HL-60 (cell line): ENCODE data around the gene ITSN2.

Source experiments
- DNase-seq, 2 experiments: peaks; one replicate each; pipeline ENCODE4 v3.0.0-alpha.2; 2010 to 2020; ENCODE audit warnings: low read depth in 1 of 2, low spot score in 1 of 2
- H3K27ac ChIP-seq: fragments of 250-450 bp; sonication (Bioruptor Pico); replicated peaks from 2 replicates; pipeline ENCODE4 v1.5.1; 2020; ENCODE audit warnings: mild to moderate bottlenecking, moderate library complexity
- H3K27me3 ChIP-seq: fragments of 250-450 bp; sonication (Bioruptor Pico); 2 replicates; pipeline ENCODE4 v1.5.1; 2021; ENCODE audit warnings: mild to moderate bottlenecking, moderate library complexity; ENCODE audit not compliant: insufficient read depth, poor library complexity, severe bottlenecking
- H3K4me3 ChIP-seq: replicated peaks from 2 replicates; pipeline ENCODE4 v1.5.1; 2011; ENCODE audit warnings: mild to moderate bottlenecking, control low read depth, low read length; ENCODE audit not compliant: insufficient read depth
- CTCF ChIP-seq: IDR thresholded peaks from one replicate; pipeline ENCODE4 v1.5.1; 2011; ENCODE audit warnings: low read length, control low read depth, inconsistent platforms; ENCODE audit not compliant: insufficient read depth
- GABPA ChIP-seq: IDR thresholded peaks from 2 replicates; pipeline ENCODE4 v1.6.1; 2012; ENCODE audit warnings: low read depth
- POLR2AphosphoS5 ChIP-seq: IDR thresholded peaks from 2 replicates; pipeline ENCODE4 v1.6.1; 2012; ENCODE audit warnings: low read depth
- SPI1 ChIP-seq: IDR thresholded peaks from 2 replicates; pipeline ENCODE4 v1.6.1; 2012; ENCODE audit warnings: low read depth, mild to moderate bottlenecking, borderline replicate concordance
- TF ChIP-seq, protein P1 (sequence below): IDR thresholded peaks from 2 replicates; pipeline ENCODE4 v1.6.1; 2012; ENCODE audit warnings: low read depth; ENCODE audit not compliant: insufficient replicate concordance

ITSN2 gene

GRCh38 chr2:24259316-24259715, 101.0 kb downstream of the ITSN2 start:
- H3K27me3 ChIP-seq = no peaks in the 10 kb centered on the region
- TF ChIP-seq POLR2AphosphoS5 (no peak), GABPA (no peak), SPI1 (no peak), CTCF (no peak)
- TF ChIP-seq, protein P1, sequence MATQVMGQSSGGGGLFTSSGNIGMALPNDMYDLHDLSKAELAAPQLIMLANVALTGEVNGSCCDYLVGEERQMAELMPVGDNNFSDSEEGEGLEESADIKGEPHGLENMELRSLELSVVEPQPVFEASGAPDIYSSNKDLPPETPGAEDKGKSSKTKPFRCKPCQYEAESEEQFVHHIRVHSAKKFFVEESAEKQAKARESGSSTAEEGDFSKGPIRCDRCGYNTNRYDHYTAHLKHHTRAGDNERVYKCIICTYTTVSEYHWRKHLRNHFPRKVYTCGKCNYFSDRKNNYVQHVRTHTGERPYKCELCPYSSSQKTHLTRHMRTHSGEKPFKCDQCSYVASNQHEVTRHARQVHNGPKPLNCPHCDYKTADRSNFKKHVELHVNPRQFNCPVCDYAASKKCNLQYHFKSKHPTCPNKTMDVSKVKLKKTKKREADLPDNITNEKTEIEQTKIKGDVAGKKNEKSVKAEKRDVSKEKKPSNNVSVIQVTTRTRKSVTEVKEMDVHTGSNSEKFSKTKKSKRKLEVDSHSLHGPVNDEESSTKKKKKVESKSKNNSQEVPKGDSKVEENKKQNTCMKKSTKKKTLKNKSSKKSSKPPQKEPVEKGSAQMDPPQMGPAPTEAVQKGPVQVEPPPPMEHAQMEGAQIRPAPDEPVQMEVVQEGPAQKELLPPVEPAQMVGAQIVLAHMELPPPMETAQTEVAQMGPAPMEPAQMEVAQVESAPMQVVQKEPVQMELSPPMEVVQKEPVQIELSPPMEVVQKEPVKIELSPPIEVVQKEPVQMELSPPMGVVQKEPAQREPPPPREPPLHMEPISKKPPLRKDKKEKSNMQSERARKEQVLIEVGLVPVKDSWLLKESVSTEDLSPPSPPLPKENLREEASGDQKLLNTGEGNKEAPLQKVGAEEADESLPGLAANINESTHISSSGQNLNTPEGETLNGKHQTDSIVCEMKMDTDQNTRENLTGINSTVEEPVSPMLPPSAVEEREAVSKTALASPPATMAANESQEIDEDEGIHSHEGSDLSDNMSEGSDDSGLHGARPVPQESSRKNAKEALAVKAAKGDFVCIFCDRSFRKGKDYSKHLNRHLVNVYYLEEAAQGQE = no peak
- no peak for DNase-seq
- H3K27ac ChIP-seq = no peak overlapping the region
- H3K4me3 ChIP-seq = no peak overlapping the region

GRCh38 chr2:24258718-24259117, 101.6 kb downstream of the ITSN2 start:
- no peak for TF ChIP-seq POLR2AphosphoS5
- no peak for TF ChIP-seq GABPA
- TF ChIP-seq CTCF = no peak
- TF ChIP-seq SPI1 = no peak
- TF ChIP-seq, protein P1 = no peak
- Histone ChIP-seq H3K4me3 (no peak overlapping the region), H3K27ac (no peak overlapping the region), H3K27me3 (no peaks in the 10 kb centered on the region)
- no peak for DNase-seq

DNA sequence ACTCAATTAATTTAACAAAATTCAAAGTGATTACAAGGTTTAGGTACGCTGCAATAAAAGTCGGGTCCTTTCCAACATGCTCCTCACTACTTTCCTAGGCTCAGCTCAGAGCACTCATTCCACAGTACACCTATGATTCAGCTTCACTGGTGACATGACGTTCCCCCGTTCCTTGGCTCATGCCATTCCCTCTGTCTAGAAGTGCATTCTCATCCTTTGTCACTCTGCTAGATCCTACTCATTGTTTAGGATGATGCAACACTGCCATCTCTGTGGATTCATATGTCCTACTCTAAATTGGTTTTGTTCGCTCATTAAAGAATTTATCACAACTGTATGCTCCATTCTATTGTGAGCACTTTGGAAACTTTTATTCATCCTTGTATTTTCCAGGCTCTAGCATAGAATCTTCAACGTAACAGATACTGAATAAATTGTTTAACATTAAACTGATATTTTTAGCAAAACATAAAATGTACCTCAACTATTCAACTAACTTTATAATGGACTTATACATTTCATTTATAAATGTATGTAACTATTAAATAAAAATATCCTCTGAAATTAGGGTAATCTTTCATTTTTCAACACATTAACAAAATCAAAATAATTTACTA, 106.9 kb downstream of the ITSN2 start:
- H3K4me3 ChIP-seq = no peak overlapping the region
- peak in 1 of 2 experiments; percentile 11 for DNase-seq
- H3K27me3 ChIP-seq = no peaks in the 10 kb centered on the region
- TF ChIP-seq GABPA = no peak
- H3K27ac ChIP-seq = no peak overlapping the region

DNA sequence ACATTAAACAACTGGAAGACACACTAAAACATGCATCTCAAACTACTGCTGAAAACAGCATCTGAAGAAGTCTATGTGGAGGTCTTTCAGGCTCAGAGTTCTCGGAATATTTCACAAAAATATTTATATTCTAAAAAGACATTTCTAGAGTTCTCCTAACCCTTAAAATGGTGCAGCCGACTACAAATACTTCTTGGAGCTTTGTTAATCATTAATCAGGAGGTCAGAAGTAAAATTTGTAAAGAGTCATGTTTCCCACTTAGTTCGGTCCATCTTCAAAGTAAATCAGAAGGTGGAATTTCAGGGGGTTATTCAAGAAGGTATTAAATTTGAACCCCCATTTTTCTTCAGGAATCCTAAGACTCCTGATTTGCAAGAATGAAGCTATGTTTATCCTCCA, 112.7 kb downstream of the ITSN2 start:
- TF ChIP-seq POLR2AphosphoS5 (no peak), SPI1 (no peak), CTCF (no peak), GABPA (no peak)
- TF ChIP-seq, protein P1 = no peak

More for the DNA sequence above, 112.7 kb downstream of the ITSN2 start:
- no peaks in the 10 kb centered on the region for H3K27me3 ChIP-seq
- H3K4me3 ChIP-seq = no peak overlapping the region
- H3K27ac ChIP-seq = no peak overlapping the region
- DNase-seq = no peak
